A673 (cell line): ENCODE data around the gene ENTPD7. TPM values are rescaled to one million over a fixed set of nuclear protein-coding genes. Genes with fewer than 3 reads are reported as not detected.

Experiments
- BruUV-seq: library from RNA; stranded (reverse); fragments of 400-500 nt; replicated peaks from 2 replicates; lab custom pipeline; 2021; lab: Mats Ljungman, UMichigan
- CTCF ChIA-PET: fragments of 300-600 bp; sonication (Branson Sonifier 250); formaldehyde crosslinking; loops from one replicate; lab custom pipeline; 2022; ENCODE audit warnings: antibody characterized with exemption; lab: Charles Lee
- POLR2A ChIA-PET: fragments of 300-600 bp; sonication (Branson Sonifier 250); formaldehyde crosslinking; loops from one replicate; lab custom pipeline; 2022; ENCODE audit warnings: antibody characterized with exemption; ENCODE audit not compliant: low non-redundant PET; lab: Charles Lee
- DNase-seq: peaks from one replicate; pipeline ENCODE4 v3.0.0-alpha.2; 2015; ENCODE audit warnings: low spot score
- H3K27ac ChIP-seq: fragments of 200-600 bp; sonication (generic); 2 replicates; pipeline ENCODE4 v1.5.1; 2016; ENCODE audit warnings: mixed run types, low read depth, mild to moderate bottlenecking, mixed read lengths, antibody characterized with exemption, low read length; ENCODE audit not compliant: poor library complexity, severe bottlenecking
- H3K27me3 ChIP-seq: fragments of 200-600 bp; sonication (generic); replicated peaks from 2 replicates; pipeline ENCODE4 v1.6.1; 2017; ENCODE audit warnings: mixed run types, low read depth, mild to moderate bottlenecking, mixed read lengths, antibody characterized with exemption, low read length; ENCODE audit not compliant: insufficient read depth, poor library complexity
- H3K36me3 ChIP-seq: fragments of 200-600 bp; sonication (generic); 2 replicates; pipeline ENCODE4 v1.6.1; 2016; ENCODE audit warnings: mixed run types, mild to moderate bottlenecking, mixed read lengths, antibody characterized with exemption, low read length; ENCODE audit not compliant: insufficient read depth, poor library complexity, severe bottlenecking
- H3K4me1 ChIP-seq: fragments of 200-600 bp; sonication (generic); 2 replicates; pipeline ENCODE4 v1.6.1; 2017; ENCODE audit warnings: mixed run types, mild to moderate bottlenecking, mixed read lengths, antibody characterized with exemption, low read length; ENCODE audit not compliant: insufficient read depth, poor library complexity, severe bottlenecking
- H3K4me3 ChIP-seq: fragments of 200-600 bp; sonication (generic); 2 replicates; pipeline ENCODE4 v1.5.1; 2016; ENCODE audit warnings: low read depth, mixed run types, mild to moderate bottlenecking, mixed read lengths, low read length; ENCODE audit not compliant: poor library complexity, severe bottlenecking
- H3K9me3 ChIP-seq: fragments of 200-600 bp; sonication (generic); 2 replicates; pipeline ENCODE4 v1.6.1; 2016; ENCODE audit warnings: mixed run types, low read depth, mild to moderate bottlenecking, mixed read lengths, antibody characterized with exemption, low read length; ENCODE audit not compliant: poor library complexity, severe bottlenecking
- EZH2 ChIP-seq: fragments of 200-600 bp; sonication (generic); IDR thresholded peaks from 2 replicates; pipeline ENCODE4 v1.6.1; 2017; ENCODE audit warnings: borderline replicate concordance, low read depth, mild to moderate bottlenecking, mixed read lengths, antibody characterized with exemption, low read length; ENCODE audit not compliant: poor library complexity, severe bottlenecking
- intact Hi-C: fragments of 100-400 bp; cut with micrococcal nuclease; formaldehyde crosslinking; loops from one replicate; pipeline ENCODE4 v1.10.0; 2022; ENCODE audit not compliant: unreplicated experiment
- total RNA-seq: library from RNA; stranded (reverse); gene quantifications from 2 replicates; pipeline ENCODE4 v1.2.3, GENCODE V29; 2021
- TF ChIP-seq, protein P1 (sequence below): fragments of 300-800, 200-600 bp; sonication (generic); conservative IDR thresholded peaks from 2 replicates; pipeline ENCODE4 v1.5.1; 2017; ENCODE audit warnings: low read depth, mild to moderate bottlenecking, antibody characterized with exemption, low read length, moderate library complexity, mixed read lengths

Gene ENTPD7
- total RNA-seq, 1 experiment from 2014 or later: 11.1 TPM

DNA sequence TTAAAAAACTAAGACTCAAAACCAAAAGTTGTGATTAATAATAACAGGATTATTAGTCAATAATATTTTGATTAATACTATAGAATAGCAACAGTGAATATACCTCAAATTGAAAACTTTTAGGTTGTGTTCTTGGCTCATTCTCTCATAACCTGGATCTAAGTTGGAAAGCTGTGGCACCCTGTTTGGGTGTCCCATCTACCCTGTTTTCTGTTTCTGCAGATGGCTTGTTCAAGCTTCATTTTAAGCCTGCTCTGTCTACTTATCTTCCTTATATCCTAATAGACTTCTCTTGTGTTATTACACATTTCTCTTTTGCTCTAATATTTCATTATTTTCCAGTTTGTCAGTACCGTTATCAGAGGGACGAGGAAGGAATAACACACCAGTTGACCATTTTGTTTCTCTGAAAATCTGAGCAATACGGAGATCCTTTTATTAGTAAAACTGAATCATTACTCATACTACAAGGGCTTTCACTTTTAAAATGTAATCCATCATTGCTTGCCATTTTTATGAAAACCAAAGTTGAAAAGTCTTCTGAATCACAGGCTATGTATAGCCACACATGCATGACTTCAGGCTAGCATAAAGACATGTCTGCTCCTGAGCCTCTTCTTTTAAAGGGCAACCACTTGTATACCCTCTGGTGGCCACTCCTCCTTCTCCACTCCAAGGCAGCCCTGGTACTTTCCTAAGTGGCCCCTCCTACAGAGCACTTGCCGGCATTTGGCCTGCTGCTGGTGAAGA is 50.3 kb downstream of the ENTPD7 start:
- H3K36me3 ChIP-seq: peaks cover 16% of the 10 kb centered on the region
- ChIA-PET POLR2A (no interaction called here), CTCF (no interaction called here)
- BruUV-seq: no TSS peak
- intact Hi-C loops: loop anchor here (2.0 kb wide), 3 partner anchors 149 to 317 kb away; no protein-coding TSS in a partner anchor
- no peaks in the 10 kb centered on the region for H3K9me3 ChIP-seq
- H3K27ac ChIP-seq: no peak overlapping the region
- no peaks in the 10 kb centered on the region for H3K27me3 ChIP-seq
- H3K4me1 ChIP-seq: no peaks in the 10 kb centered on the region
- TF ChIP-seq EZH2: no peak
- TF ChIP-seq, protein P1, sequence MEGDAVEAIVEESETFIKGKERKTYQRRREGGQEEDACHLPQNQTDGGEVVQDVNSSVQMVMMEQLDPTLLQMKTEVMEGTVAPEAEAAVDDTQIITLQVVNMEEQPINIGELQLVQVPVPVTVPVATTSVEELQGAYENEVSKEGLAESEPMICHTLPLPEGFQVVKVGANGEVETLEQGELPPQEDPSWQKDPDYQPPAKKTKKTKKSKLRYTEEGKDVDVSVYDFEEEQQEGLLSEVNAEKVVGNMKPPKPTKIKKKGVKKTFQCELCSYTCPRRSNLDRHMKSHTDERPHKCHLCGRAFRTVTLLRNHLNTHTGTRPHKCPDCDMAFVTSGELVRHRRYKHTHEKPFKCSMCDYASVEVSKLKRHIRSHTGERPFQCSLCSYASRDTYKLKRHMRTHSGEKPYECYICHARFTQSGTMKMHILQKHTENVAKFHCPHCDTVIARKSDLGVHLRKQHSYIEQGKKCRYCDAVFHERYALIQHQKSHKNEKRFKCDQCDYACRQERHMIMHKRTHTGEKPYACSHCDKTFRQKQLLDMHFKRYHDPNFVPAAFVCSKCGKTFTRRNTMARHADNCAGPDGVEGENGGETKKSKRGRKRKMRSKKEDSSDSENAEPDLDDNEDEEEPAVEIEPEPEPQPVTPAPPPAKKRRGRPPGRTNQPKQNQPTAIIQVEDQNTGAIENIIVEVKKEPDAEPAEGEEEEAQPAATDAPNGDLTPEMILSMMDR: no peak
- no peak for DNase-seq
- H3K4me3 ChIP-seq: no peak overlapping the region

DNA sequence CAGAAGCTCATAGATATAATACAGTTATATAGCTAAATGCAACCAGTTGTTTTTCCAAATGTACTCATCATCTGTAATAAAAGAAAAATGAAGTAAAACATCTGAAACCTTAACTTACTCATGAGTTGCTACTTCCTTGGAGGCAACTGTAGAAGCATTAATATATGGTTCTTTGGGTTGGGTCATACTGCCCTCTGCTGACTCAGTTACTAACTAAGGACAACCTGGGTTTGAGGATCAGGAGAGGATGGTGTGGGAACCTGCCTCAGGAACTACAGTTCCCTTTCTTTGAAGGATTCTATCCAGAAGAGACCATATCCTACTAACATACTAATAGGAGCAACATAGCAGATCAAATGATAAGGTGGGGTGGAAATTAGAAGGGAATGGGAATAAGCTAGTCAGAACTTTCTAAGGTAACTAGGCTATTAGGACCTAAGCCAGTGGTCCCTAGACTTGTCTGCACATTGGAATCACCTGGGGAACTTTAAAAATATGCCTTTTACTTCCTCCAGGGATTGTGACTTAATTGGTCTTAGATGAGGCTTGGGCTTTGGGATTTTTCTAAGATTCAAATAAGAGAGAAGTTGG is 51.9 kb downstream of the ENTPD7 start:
- POLR2A ChIA-PET: no interaction called here
- peak; percentile 60 for DNase-seq

GRCh38 chr10:99714446-99714845 is 55.1 kb downstream of the ENTPD7 start:
- POLR2A ChIA-PET: no interaction called here
- Histone ChIP-seq H3K4me1 (no peaks in the 10 kb centered on the region), H3K27me3 (no peaks in the 10 kb centered on the region), H3K27ac (no peak overlapping the region), H3K36me3 (peaks cover 40% of the 10 kb centered on the region), H3K4me3 (no peak overlapping the region), H3K9me3 (no peaks in the 10 kb centered on the region)
- CTCF ChIA-PET: no interaction called here
- no peak for DNase-seq
- BruUV-seq: no TSS peak
- intact Hi-C loops: no loop called here
- TF ChIP-seq, protein P1: no peak
- no peak for TF ChIP-seq EZH2

More for the DNA sequence above, 51.9 kb downstream of the ENTPD7 start:
- no peak overlapping the region for H3K27ac ChIP-seq
- no peak overlapping the region for H3K4me3 ChIP-seq
- intact Hi-C loops: loop anchor here (2.0 kb wide), 3 partner anchors 150 to 318 kb away; no protein-coding TSS in a partner anchor
- H3K27me3 ChIP-seq: no peaks in the 10 kb centered on the region
- H3K9me3 ChIP-seq: no peaks in the 10 kb centered on the region
- CTCF ChIA-PET: no interaction called here
- H3K4me1 ChIP-seq: no peaks in the 10 kb centered on the region
- TF ChIP-seq, protein P1: peak; percentile 66
- no peak for TF ChIP-seq EZH2
- H3K36me3 ChIP-seq: peaks cover 23% of the 10 kb centered on the region
- no TSS peak for BruUV-seq
